GM18868 (cell line): ENCODE results near the gene HIVEP2.
A peak's percentile ranks its signal among the peaks of the same experiment; 100 is the strongest.

Source experiments
- ATAC-seq: cut with Tn5 transposase; IDR thresholded peaks from one replicate; pipeline ENCODE4 v1.9.1; 2021; ENCODE audit warnings: mild to moderate bottlenecking, moderate library complexity; ENCODE audit not compliant: unreplicated experiment

Gene HIVEP2

DNA sequence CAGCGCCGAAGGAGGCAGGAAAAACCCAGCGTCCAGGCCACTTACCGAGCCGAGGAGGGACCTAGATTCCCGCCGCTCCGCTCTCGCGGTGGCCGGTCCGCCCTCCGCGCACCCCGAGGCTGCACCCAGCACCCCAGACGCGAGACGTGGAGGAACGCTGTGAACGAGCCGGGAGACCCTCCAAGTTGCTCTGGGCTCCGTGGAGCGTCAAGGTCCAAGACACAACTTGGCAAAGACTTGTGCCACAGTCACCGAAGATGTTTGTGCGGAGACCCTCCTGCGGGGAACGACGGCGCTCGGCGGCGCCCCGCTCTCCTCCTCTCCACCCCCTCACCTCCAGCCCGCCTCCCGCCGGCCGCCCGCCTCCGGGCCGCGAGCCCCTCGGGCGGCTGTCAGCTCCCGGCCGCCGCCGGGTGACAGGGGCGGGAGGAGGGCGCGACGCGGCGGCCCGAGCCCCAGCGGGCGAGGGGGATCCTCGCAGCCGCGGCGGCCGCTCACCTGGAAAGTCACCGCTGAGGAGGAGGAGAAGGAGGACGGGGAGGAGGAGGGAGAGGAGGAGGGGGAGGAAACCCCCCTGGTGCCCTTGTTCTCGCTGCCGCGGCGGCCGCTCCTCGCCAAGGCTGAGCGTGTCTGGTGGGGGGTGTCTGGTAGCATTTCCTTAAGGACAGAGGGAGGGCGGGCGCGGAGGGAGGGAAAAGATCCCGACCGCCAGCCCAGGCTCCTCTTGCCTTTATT is 637 bp upstream of the HIVEP2 start:
- peak; percentile 6 for ATAC-seq

DNA sequence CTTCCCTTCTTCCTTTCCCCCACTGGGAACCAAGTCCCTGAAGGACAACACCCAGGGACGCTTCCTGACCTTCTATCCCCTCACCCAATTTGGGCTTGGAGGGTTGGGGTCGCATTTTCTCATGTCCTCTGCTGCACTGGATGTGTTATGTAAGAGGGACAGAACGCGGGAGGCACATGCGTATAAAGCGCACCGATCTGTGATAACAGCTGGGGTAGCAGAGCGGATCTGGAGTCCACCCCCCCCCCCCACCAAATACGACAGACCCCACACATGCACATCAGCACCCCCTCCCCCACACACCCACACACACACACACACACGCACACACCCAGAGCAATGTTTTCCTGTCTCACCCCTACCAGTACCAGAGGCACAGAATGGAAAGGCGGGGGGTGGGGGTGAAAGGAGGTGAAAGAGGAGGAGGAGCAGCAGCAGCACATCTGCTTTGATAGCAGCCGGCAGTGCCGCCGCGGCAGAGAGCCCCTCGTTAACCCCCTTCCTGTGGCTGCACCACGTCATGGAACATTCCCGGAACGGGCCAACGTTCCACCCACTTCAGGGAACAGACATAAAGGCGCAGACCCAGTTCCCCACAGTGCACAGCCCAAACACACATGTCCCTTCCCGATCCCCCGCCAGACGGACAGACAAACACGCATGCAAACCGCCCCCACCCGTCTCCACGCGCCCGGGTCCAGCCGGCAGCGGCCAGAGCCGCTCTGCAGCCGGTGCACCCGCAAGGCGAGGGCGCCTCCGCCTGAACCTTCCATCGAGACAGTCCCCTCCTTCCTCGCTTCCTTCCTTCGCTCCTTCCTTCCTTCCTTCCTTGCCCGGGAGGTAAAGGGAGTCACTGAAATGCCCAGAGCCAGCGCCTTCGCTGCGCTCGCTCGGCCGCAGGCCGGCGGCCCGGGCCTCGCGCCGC is 590 bp downstream of the HIVEP2 start:
- ATAC-seq, result peak; percentile 4

DNA sequence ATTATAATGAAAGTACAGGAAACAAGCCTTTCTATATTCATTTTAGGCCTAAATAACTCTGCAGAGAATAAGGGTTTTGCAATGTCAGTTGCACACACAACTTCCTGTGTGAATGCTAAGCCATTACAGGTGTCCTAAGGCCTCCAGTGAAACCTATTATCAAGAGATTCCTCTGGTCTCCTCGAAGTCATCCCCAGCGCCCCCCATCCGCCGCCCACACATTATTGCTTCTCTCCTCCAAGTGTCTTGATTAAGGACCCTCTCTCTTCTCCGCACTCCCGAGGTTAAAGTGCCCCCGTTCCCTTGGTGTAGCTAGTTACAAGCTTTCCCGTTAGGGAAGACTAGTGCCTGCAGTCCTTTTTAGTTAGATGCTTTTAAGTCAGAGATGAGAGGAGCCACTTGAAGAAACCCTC is 1.3 kb downstream of the HIVEP2 start:
- ATAC-seq, result no peak

DNA sequence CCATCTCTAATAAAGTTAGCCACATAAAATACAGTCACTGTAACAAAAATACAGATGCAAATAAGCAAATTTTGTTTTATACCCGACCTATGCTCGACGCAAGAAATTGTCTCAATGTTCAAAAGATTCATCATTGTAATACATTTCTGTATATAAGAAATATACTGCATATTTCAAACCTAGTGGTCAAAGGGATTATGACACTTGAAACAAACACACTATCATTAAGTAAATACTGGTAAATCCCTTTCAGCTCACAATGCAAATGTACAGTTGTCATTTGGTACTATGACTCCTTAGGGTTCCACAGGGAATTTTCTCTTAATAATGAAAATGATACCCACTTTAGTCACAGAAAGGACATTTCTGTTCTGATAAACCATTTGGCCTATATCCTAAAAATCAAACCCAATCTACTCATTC is 2.2 kb downstream of the HIVEP2 start:
- ATAC-seq, result no peak

DNA sequence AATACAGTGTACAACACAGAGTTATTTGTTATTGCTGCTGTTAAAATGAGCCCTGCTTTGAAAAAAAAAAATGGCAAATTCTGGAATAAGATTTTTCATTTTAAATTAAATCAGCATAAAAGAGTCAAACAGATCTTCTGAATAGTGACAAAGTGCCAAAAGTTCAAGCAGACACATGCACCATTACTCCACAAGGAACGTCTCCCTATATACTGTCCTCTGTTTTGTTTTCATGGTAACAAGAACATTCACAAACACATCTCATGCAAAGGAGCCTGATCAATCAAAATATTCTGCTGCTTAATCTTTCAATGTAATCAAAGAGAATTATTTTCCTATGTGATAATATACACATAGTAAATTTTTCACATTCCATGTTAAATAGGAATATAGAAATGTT is 2.7 kb downstream of the HIVEP2 start:
- no peak for ATAC-seq

DNA sequence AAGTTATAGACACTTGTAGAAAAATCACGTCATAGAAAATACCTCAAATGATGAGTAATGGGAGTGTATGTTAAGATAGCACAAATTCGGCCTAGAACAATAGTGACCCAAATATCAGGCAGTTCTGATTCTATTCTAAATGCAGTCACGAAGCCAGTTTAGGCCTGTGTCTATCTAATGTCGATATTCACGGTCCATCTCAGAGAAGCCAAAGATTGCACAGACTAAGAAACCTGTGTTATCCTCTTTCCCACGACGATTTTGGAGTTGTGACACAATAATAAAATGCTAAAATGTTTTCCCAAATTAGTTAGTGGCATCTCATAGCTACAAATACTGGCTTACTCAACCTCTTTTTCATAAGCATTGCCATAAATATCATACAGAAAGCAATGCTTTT is 4.0 kb downstream of the HIVEP2 start:
- ATAC-seq, result no peak

DNA sequence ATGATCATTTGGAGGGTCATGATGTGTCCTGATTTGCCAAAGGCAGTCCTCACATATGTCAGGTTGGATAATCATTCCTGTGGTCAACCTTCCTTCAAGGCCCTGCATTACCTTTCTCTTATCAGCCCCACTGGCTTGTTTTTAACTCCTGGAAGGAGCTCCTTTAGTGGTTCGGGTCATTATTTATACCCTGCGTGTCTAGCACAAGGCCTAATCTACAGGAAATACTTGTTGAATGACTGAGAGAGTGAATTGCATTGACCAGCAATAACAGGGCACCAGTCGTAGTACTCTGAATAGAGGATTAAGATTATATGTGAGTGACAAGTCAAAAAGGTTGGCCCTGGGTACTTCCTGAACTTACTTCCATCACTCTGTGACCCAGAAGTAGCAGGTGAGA is 4.5 kb downstream of the HIVEP2 start:
- no peak for ATAC-seq

DNA sequence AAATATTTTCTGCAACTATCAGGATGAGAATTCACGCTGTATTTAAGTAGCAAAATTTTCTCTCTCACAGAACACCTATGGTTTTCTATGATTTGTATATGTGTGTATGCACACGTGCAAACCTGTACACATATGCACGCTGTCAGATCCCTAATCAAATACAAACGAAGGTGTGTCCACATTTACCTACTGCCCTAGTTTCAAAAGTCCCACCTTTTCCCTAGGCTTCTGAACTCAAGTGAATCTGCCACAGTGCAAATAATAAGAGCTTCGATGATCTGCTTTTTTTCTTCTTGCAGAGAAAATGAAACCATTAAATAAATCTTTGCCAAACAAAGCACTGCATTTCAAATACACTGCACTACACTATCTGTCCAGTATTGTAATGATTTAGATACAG is 6.5 kb downstream of the HIVEP2 start:
- no peak for ATAC-seq

DNA sequence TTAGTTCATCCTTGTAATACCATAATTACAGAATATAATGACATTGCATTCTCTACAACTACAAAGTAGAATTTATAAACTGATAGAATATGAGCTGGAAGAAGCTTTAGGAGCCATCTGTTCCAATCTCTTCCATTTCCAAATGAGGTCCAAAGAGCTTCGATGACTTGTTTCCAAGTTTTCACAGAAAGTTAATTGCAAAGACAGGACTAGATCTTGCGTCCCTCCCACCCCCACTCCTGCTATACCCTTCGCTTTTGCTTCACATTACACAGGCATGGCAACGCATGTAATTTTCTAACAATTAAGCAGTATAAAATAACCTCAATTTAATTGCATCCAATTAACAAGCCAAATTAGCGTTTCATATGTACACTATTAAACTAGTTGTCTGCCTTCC is 7.0 kb downstream of the HIVEP2 start:
- no peak for ATAC-seq

DNA sequence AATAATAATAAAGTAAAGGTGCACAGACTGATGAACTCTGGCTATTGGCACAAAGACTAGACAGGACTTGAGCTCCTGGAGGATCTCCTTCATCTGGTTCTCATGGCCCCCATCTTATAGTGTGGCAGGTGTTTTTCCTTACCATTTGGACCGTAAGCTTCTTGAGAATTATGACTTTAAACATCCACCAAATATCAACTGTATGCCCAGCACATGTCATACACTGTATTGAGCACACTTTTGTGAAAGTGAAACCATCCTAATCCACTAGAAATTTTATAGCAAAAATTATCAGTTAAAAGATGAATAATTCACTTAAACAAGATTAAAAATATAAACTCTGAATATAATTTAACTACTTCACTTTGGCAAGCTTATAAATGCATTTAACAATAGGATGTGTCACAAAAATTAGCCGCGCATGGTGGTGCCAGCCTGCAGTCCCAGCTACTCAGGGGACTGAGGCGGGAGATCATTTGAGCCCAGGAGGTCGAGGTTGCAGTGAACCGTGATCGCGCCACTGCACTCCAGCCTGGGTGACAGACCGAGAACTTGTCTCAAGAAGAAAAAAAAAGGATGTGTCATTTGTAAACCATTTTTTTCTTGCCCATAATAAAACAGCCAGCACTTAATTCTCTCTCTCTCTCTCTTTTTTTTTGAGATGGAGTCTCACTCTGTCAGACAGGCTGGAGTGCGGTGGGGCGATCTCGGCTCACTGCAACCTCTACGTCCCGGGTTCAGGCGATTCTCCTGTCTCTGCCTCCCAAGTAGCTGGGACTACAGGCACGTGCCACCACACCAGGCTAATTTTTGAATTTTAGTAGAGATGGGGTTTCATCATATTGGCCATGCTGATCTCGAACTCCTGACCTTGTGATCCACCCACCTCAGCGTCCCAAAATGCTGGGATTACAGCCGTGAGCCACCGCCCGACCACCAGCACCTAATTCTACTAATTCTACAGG is 9.1 kb downstream of the HIVEP2 start:
- ATAC-seq, result peak; percentile 66

DNA sequence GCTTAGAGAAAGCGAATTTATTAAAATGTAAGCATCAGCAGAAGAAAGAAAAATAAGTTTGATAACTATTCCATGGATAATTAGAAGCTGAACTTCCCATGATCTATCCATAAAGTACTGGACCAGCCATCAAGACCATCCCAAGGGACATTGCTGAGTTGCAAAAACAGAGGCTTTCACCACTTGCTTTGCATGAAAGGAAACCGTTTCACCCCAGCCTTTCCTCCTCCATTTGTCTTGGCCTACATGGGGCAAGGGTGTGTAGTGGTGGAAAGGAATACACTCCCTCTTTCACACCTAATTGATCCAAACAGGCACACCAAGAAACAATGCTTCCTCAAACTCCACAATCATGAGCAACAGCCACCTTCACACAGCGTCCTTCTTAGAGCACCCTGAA is 10.4 kb downstream of the HIVEP2 start:
- ATAC-seq, result no peak

DNA sequence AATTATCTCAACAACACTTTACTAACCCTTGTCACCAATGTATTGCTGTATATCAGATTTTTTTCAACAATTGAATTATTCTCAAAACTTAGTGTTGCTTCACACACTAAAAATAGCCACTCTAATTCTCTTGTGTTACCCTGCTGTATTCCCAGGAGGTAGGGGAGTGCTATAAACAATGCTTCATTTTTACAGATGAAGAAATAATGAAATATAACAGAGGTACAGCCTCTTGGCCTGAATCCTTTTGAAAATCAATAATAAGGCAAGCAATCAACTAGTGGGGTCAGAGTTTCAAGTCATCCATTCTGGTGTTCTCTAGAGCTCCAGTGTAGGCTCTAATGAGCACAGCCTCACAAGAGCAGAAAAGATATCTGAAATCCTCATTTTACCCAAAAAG is 10.9 kb downstream of the HIVEP2 start:
- no peak for ATAC-seq

DNA sequence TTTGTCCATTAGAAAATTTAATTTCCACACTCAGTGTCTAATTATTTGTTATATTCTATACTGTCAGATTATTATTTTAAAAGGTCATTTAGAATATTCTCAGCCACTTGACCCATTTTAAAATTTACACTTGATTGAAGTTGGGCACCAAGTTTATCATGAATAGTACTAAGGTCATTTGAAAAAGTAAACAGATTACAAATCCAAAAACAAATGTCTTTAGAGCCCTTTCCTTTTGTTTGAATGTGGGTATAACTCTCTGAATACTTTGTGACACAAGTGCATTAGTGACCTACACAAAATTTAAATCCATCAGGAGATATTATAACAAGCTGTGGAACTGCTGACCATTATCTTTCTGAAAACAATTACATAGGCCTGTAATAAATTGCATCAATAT is 11.3 kb downstream of the HIVEP2 start:
- ATAC-seq, result no peak

DNA sequence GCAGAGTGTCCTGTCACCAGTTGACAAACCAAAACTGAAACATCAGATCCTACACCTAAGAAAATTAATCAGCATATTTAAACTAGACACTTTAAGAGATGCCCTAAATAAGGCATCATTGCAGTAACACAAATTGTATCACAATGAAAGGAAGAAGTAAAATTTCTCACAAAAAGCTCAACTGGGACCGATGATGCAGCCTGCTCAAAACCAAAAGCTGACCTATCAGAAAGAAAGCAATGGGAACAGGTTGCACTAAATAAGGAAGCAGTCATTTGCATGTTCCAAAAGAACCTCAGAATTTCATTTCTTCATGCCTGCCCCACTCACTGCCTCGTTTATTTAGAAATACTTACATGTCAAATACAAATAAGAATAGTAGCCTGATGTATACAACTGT is 12.1 kb downstream of the HIVEP2 start:
- ATAC-seq, result peak; percentile 41

DNA sequence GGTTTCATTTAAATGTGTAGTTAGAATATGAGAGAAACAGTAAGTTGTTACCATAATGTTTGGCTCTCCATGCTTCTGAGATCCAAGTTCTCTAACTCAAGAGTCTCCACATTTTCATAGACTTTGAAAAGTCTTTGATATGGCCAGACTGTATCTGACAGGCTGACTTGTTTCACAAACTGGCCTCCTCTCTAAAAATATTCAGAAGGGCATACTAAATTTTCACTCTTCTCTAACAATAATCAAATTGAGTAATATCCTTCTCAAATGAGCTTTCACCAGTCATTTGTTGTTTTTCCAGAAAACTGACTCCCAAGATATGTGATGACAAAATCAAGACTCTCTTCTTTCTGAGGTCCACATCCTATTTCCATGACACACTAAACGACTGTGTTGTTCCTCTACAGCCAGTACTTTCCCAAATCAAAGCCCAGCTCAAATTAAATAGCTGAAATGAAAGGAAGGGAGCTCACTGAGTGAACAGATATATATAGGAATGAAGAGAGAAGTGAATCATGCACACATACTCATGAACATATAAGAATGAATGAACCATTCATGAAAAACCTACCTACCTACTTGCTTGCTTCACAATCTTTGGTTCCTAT is 15.1 kb downstream of the HIVEP2 start:
- ATAC-seq, result no peak

DNA sequence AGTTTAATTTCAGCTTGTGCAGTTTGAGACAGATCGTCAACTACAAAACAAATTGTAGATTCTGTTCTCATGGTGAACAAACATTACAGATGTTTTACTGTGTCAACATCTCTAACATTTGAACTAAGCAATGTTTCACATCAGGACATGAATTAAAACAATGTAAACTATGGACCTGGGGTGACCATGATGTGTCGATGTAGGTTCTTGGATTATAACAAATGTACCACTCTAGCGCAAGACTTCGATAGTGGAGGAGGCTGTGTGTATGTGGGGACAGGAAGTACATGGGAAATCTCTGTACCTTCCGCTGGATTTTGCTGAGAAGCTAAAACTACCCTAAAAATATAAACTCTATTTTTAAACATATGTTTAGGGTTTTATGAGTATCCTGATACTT is 17.1 kb downstream of the HIVEP2 start:
- peak; percentile 38 for ATAC-seq

DNA sequence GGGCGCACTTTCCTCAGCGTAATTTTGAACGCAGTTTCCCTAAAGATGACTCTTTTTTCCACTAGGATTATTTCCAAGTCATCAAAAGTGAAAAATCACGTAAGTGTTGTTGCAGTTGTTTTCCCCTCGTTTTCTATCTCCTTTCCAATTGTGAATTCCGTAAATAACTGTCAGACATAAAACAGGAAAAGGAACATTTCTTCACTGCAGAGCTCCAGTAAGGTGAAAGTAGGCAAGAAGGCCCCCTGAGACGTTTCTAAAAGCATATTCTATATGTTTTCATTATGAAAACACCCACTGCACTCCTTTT is 17.8 kb downstream of the HIVEP2 start:
- ATAC-seq, result no peak

DNA sequence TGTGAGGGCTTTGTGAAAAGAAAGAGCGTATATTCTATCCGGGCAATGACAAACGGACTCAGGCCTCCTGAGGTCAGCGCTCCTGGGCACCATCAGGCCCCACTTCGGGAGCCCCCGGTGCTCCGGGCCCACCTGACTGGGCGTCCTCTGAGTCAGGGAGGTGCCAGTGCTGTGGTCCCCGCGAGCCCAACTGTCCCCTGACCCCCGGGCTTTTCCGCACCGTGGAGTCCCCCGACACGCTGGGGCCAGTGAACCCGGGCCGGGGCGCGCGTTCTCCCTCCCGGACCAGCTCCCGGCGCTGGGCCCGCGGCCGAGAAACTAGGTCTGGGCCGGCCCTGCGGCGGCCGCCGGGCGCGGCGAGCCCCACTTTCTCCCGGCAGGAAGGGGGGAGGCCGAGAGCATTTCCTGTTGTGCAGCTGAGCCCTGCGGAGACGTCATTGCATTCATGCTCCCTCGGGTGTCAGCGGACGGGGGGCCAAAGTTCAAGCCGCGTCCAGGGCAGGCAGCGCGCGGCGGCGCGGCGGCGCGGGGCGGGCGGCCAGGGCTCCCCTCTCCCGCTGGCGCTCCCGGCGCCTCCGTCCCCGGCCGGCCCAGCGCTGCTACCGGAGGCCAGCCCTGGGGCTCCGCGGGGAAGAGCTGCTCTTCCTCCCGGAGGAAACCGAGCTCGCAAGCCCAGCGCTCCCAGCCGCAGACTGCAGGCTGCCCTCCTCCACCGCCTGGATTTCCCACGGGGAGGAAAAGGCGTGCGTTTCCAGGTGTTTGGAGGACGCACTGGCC is 18.3 kb downstream of the HIVEP2 start:
- peak; percentile 79 for ATAC-seq

DNA sequence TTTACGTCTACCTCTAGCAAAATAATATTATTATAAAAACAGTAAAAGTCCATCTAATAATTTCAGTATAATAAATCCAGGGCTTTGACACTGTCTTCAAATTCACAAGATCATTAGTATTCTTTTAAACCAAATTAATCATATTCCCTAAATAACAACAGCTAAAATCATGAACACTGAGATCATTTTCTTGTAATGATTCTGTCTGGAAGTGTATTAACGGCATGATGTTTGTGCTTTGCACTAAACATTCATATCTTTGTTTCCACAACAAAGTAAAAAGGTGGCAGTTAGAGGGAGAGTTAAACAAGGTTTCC is 18.8 kb downstream of the HIVEP2 start:
- ATAC-seq, result no peak

DNA sequence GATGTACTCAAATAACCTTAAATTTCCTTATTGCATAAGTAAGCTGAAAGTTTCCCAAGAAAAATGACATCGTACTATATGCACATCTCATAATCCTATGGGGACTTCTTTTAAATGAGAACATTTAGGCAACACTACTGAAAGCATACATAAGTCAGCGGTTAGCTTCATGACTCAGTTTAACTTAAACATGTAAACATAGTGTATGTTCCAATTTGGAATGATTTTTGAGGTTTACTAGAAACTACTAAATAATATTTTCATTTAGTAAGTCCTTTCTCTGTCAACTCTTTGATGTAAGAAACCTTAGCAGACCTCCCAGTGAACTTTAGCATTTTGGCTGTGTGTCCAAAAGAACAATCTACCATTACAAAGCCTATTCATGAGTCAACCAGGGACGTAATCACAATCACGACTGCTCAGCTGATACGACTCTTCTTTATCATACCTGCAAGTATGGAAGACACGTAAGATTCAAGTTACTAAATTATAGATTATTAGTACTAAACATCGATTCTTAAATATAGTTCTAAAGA is 19.3 kb downstream of the HIVEP2 start:
- ATAC-seq, result no peak
